PC-3 (cell line): ENCODE measurements around the gene NALCN. TPM values are rescaled to one million over a fixed set of nuclear protein-coding genes. Genes with fewer than 3 reads are reported as not detected.

ENCODE experiments used
- ATAC-seq: fragments of 200-7000 bp; cut with Tn5 transposase; 2 replicates; pipeline ENCODE4 v1.9.1; 2020; ENCODE audit warnings: mild to moderate bottlenecking, moderate library complexity
- BruUV-seq: library from RNA; stranded (reverse); fragments of 400-500 nt; replicated peaks from 2 replicates; lab custom pipeline; 2021; lab: Mats Ljungman, UMichigan
- CTCF ChIA-PET: fragments of 300-600 bp; sonication (Branson Sonifier 250); formaldehyde crosslinking; loops from one replicate; lab custom pipeline; 2022; ENCODE audit warnings: antibody characterized with exemption; lab: Charles Lee
- POLR2A ChIA-PET: fragments of 300-600 bp; sonication (Branson Sonifier 250); formaldehyde crosslinking; loops from one replicate; lab custom pipeline; 2022; ENCODE audit warnings: antibody characterized with exemption; ENCODE audit not compliant: unreplicated experiment; lab: Charles Lee
- DNase-seq: peaks from one replicate; pipeline ENCODE4 v3.0.0-alpha.2; 2015
- H2AFZ ChIP-seq: fragments of 300-600 bp; sonication (generic); 2 replicates; pipeline ENCODE4 v1.6.0; 2016; ENCODE audit warnings: antibody characterized with exemption, low read length
- H3F3A ChIP-seq: fragments of 300-600 bp; sonication (generic); one replicate; pipeline ENCODE4 v1.6.0; 2017; ENCODE audit warnings: antibody characterized with exemption, low read length, control low read depth, mild to moderate bottlenecking; ENCODE audit not compliant: unreplicated experiment
- H3K27ac ChIP-seq: fragments of 300-600 bp; sonication (generic); 2 replicates; pipeline ENCODE4 v1.5.1; 2016; ENCODE audit warnings: mild to moderate bottlenecking, low read length
- H3K27me3 ChIP-seq: fragments of 300-600 bp; sonication (generic); 2 replicates; pipeline ENCODE4 v1.6.1; 2016; ENCODE audit warnings: low read length, mixed read lengths
- H3K36me3 ChIP-seq: fragments of 300-600 bp; sonication (generic); 2 replicates; pipeline ENCODE4 v1.6.1; 2016; ENCODE audit warnings: low read depth, mixed run types, low read length, mixed read lengths
- H3K4me1 ChIP-seq: fragments of 300-600 bp; sonication (generic); 2 replicates; pipeline ENCODE4 v1.5.1; 2016; ENCODE audit warnings: low read length; ENCODE audit not compliant: insufficient read depth
- H3K4me2 ChIP-seq: fragments of 300-600 bp; sonication (generic); 2 replicates; pipeline ENCODE4 v1.6.0; 2016; ENCODE audit warnings: low read length
- H3K4me3 ChIP-seq: fragments of 300-600 bp; sonication (generic); 2 replicates; pipeline ENCODE4 v1.5.1; 2016; ENCODE audit warnings: mild to moderate bottlenecking, low read length, mixed read lengths
- H3K79me2 ChIP-seq: fragments of 300-600 bp; sonication (generic); 2 replicates; pipeline ENCODE4 v1.6.1; 2017; ENCODE audit warnings: low read length, mixed read lengths
- H3K9ac ChIP-seq: fragments of 300-600 bp; sonication (generic); 2 replicates; pipeline ENCODE4 v1.6.0; 2016; ENCODE audit warnings: mild to moderate bottlenecking, low read length
- H3K9me2 ChIP-seq: fragments of 300-600 bp; sonication (generic); replicated peaks from 2 replicates; pipeline ENCODE4 v1.6.1; 2016; ENCODE audit warnings: mixed run types, low read length, mixed read lengths
- H3K9me3 ChIP-seq: fragments of 300-600 bp; sonication (generic); 2 replicates; pipeline ENCODE4 v1.6.1; 2016; ENCODE audit warnings: low read length, mixed read lengths
- H4K20me1 ChIP-seq: fragments of 300-600 bp; sonication (generic); 2 replicates; pipeline ENCODE4 v1.6.1; 2016; ENCODE audit warnings: low read length, mixed read lengths
- CTCF ChIP-seq: fragments of 300-600 bp; sonication (generic); conservative IDR thresholded peaks from 2 replicates; pipeline ENCODE4 v1.5.1; 2017; ENCODE audit warnings: antibody characterized with exemption, low read depth, mild to moderate bottlenecking, low read length
- EZH2 ChIP-seq: fragments of 300-600 bp; sonication (generic); IDR thresholded peaks from one replicate; pipeline ENCODE4 v1.6.1; 2017; ENCODE audit warnings: antibody characterized with exemption, mild to moderate bottlenecking, low read length; ENCODE audit not compliant: unreplicated experiment
- EZH2phosphoT487 ChIP-seq: fragments of 300-600 bp; sonication (generic); IDR thresholded peaks from 2 replicates; pipeline ENCODE4 v1.6.1; 2018; ENCODE audit warnings: mild to moderate bottlenecking, antibody characterized with exemption, low read length, borderline replicate concordance
- intact Hi-C: fragments of 100-400 bp; cut with micrococcal nuclease; formaldehyde crosslinking; loops from 2 replicates; pipeline ENCODE4 v1.9.0; 2023
- total RNA-seq: library from RNA; depleted of rRNA; stranded (reverse); fragments of >200 nt; gene quantifications from 2 replicates; pipeline ENCODE4 v1.2.3, GENCODE V29; 2014

The NALCN gene
- total RNA-seq, 1 experiment from 2014 or later = 11.8 TPM

- no TSS peak for BruUV-seq
- peak overlapping the region; percentile 95 for H3K27ac ChIP-seq
- peaks cover 30% of the 10 kb centered on the region for H3K4me1 ChIP-seq
- H3K9me3 ChIP-seq = no peaks in the 10 kb centered on the region
- TF ChIP-seq EZH2phosphoT487 = no peak
- TF ChIP-seq CTCF = no peak
- no peak for TF ChIP-seq EZH2
- no peaks in the 10 kb centered on the region for H3K9me2 ChIP-seq
- peak overlapping the region; percentile 84 for H3K4me2 ChIP-seq
- no peaks in the 10 kb centered on the region for H3K36me3 ChIP-seq
- POLR2A ChIA-PET = interaction anchor here (0.6 kb wide), 1 partner anchor 155 kb away, joined by 6 read pairs; no protein-coding TSS in a partner anchor
- H3K4me3 ChIP-seq = peak overlapping the region; percentile 32; the same call in 1 of the 2 replicates
- H2AFZ ChIP-seq = no peak overlapping the region
- no peaks in the 10 kb centered on the region for H3F3A ChIP-seq
- H3K9ac ChIP-seq = peak overlapping the region; percentile 17; the same call in 1 of the 2 replicates
- H3K79me2 ChIP-seq = no peaks in the 10 kb centered on the region
- no peaks in the 10 kb centered on the region for H3K27me3 ChIP-seq
- DNase-seq (peak; percentile 31), ATAC-seq (0 out of 2 replicates have a peak, but pooled peaks have one; percentile 2)
- CTCF ChIA-PET = no interaction called here
- intact Hi-C loops = loop anchor here (5.0 kb wide), 1 partner anchor 75 kb away; no protein-coding TSS in a partner anchor
- H4K20me1 ChIP-seq = no peaks in the 10 kb centered on the region
Measured at GRCh38 chr13:101026736-101027398, 389.4 kb downstream of the NALCN start.

- peak overlapping the region; percentile 58 for H2AFZ ChIP-seq
- intact Hi-C loops = loop anchor here (5.0 kb wide), 1 partner anchor 76 kb away; no protein-coding TSS in a partner anchor
- no TSS peak for BruUV-seq
- no peaks in the 10 kb centered on the region for H3K36me3 ChIP-seq
- no peaks in the 10 kb centered on the region for H4K20me1 ChIP-seq
- TF ChIP-seq CTCF = no peak
- no peak for TF ChIP-seq EZH2phosphoT487
- no peak for TF ChIP-seq EZH2
- CTCF ChIA-PET = no interaction called here
- H3K9ac ChIP-seq = peak overlapping the region; percentile 56
- peak; percentile 90 for DNase-seq
- H3K27ac ChIP-seq = peak overlapping the region; percentile 95
- no peaks in the 10 kb centered on the region for H3K9me2 ChIP-seq
- peak overlapping the region; percentile 84 for H3K4me2 ChIP-seq
- no peaks in the 10 kb centered on the region for H3K9me3 ChIP-seq
- no peaks in the 10 kb centered on the region for H3K79me2 ChIP-seq
- POLR2A ChIA-PET = no interaction called here
- peak; percentile 71 for ATAC-seq
- H3F3A ChIP-seq = no peaks in the 10 kb centered on the region
- peak overlapping the region; percentile 54; the same call in 1 of the 2 replicates for H3K4me3 ChIP-seq
- H3K27me3 ChIP-seq = no peaks in the 10 kb centered on the region
- H3K4me1 ChIP-seq = peaks cover 30% of the 10 kb centered on the region
Measured at GRCh38 chr13:101026328-101026727, 390.0 kb downstream of the NALCN start.

- BruUV-seq = TSS peak; percentile 75
- H3K27me3 ChIP-seq = no peaks in the 10 kb centered on the region
- H2AFZ ChIP-seq = peak overlapping the region; percentile 58
- no peaks in the 10 kb centered on the region for H3K36me3 ChIP-seq
- H3F3A ChIP-seq = no peaks in the 10 kb centered on the region
- H3K9me3 ChIP-seq = no peaks in the 10 kb centered on the region
- ChIA-PET CTCF (no interaction called here), POLR2A (no interaction called here)
- peak overlapping the region; percentile 54; the same call in 1 of the 2 replicates for H3K4me3 ChIP-seq
- peak overlapping the region; percentile 84 for H3K4me2 ChIP-seq
- TF ChIP-seq EZH2phosphoT487 (no peak), CTCF (no peak), EZH2 (no peak)
- peaks cover 30% of the 10 kb centered on the region for H3K4me1 ChIP-seq
- no peaks in the 10 kb centered on the region for H3K9me2 ChIP-seq
- intact Hi-C loops = loop anchor here (5.0 kb wide), 1 partner anchor 76 kb away; no protein-coding TSS in a partner anchor
- no peaks in the 10 kb centered on the region for H3K79me2 ChIP-seq
- DNase-seq = peak; percentile 64
- H3K9ac ChIP-seq = peak overlapping the region; percentile 56
- H4K20me1 ChIP-seq = no peaks in the 10 kb centered on the region
- peak overlapping the region; percentile 95 for H3K27ac ChIP-seq
- peak; percentile 68 for ATAC-seq
Measured at GRCh38 chr13:101025925-101026324, 390.4 kb downstream of the NALCN start.
